Vagina (tissue), 2 donors: ENCODE data around the gene SH3RF2.

ENCODE experiments used
- POLR2A ChIP-seq, 2 donors: fragments of 450-650 bp; IDR thresholded peaks; one replicate each; pipeline ENCODE4 v1.6.1; 2017; ENCODE audit warnings: antibody characterized with exemption in 2 of 2, mild to moderate bottlenecking in 2 of 2, moderate library complexity in 2 of 2
- TF ChIP-seq, protein P1 (sequence below), 3 experiments: fragments of 450-650 bp in 2 of 3; fragments of 200-600 bp in 1 of 3; sonication (generic) in 1 of 3; IDR thresholded peaks; one replicate each; pipeline ENCODE4 v1.5.1; 2017 to 2019; ENCODE audit warnings: antibody characterized with exemption in 3 of 3, mild to moderate bottlenecking in 2 of 3, moderate library complexity in 2 of 3

DNA sequence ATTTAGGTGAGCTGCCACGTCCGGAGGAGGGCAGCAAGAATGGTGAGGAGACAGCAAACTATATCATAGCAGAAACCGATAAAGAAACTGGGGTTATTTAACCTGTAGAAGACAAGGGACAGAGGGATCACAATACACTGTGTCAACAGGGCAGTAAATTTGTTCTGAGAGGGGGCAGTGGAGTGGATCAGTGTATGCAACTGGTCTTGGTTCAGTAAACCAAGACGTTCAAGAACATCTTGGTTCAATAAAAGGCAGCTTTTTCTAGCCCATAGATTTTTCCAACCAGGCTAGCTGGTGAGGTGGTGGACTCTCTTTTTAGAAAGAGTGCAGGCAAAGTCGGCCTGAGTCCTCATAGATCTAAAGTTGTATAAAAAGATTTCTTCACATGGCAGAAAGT lies 113.7 kb downstream of the SH3RF2 start:
- no peak for TF ChIP-seq POLR2A (IDR thresholded peaks at IDR 0.05)
- TF ChIP-seq, protein P1, sequence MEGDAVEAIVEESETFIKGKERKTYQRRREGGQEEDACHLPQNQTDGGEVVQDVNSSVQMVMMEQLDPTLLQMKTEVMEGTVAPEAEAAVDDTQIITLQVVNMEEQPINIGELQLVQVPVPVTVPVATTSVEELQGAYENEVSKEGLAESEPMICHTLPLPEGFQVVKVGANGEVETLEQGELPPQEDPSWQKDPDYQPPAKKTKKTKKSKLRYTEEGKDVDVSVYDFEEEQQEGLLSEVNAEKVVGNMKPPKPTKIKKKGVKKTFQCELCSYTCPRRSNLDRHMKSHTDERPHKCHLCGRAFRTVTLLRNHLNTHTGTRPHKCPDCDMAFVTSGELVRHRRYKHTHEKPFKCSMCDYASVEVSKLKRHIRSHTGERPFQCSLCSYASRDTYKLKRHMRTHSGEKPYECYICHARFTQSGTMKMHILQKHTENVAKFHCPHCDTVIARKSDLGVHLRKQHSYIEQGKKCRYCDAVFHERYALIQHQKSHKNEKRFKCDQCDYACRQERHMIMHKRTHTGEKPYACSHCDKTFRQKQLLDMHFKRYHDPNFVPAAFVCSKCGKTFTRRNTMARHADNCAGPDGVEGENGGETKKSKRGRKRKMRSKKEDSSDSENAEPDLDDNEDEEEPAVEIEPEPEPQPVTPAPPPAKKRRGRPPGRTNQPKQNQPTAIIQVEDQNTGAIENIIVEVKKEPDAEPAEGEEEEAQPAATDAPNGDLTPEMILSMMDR (IDR thresholded peaks at IDR 0.05), result no peak
